ENCODE measurements around the gene PET100. TPM values are rescaled to one million over a fixed set of nuclear protein-coding genes. Genes with fewer than 3 reads are reported as not detected.

PET100 gene
- total and polyA plus RNA-seq, 12 donors = 3.7 to 655 (median 105) TPM

DNA sequence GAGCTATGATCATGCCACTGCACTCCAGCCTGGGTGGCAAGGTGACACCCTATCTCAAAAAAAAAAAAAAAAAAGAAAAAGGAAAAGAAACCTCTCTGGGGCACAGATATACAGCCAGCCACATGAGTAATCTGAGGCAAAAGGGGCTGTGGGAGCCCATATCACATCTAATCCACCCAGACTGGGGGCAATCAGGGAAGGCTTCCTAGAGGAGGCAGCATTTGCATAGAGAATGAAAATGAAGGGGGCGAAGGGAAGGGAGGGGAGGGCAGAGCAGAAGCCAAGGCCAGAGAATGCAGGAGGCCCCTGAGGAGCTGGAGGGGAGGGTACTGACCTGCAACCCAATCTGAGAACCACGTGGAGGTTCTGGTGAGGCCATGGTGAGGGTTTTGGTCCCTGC lies 20.6 kb downstream of the PET100 start:
- H3K27me3 ChIP-seq = no peaks in the 10 kb centered on the region
- intact Hi-C loops (cut with DNase I) = no loop called here
- peaks cover 0 to 5% of the 10 kb centered on the region in 2 donors for H3K4me1 ChIP-seq (replicated peaks in 1 of 2)
- no peaks in the 10 kb centered on the region for H3K9me3 ChIP-seq (replicated peaks in 1 of 3)
- no peak overlapping the region for H3K27ac ChIP-seq
- TF ChIP-seq, protein P1, sequence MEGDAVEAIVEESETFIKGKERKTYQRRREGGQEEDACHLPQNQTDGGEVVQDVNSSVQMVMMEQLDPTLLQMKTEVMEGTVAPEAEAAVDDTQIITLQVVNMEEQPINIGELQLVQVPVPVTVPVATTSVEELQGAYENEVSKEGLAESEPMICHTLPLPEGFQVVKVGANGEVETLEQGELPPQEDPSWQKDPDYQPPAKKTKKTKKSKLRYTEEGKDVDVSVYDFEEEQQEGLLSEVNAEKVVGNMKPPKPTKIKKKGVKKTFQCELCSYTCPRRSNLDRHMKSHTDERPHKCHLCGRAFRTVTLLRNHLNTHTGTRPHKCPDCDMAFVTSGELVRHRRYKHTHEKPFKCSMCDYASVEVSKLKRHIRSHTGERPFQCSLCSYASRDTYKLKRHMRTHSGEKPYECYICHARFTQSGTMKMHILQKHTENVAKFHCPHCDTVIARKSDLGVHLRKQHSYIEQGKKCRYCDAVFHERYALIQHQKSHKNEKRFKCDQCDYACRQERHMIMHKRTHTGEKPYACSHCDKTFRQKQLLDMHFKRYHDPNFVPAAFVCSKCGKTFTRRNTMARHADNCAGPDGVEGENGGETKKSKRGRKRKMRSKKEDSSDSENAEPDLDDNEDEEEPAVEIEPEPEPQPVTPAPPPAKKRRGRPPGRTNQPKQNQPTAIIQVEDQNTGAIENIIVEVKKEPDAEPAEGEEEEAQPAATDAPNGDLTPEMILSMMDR (IDR thresholded peaks at IDR 0.05) = no peak
- no peak for TF ChIP-seq POLR2A (IDR thresholded peaks at IDR 0.05)
- 41 to 52% (median 48%) methylated on average over 2 of the region's 2 CpGs for WGBS, 4 donors
- DNase-seq = no peak
- no peaks in the 10 kb centered on the region for H3K36me3 ChIP-seq (replicated peaks in 1 of 2)
- no peak overlapping the region for H3K4me3 ChIP-seq

DNA sequence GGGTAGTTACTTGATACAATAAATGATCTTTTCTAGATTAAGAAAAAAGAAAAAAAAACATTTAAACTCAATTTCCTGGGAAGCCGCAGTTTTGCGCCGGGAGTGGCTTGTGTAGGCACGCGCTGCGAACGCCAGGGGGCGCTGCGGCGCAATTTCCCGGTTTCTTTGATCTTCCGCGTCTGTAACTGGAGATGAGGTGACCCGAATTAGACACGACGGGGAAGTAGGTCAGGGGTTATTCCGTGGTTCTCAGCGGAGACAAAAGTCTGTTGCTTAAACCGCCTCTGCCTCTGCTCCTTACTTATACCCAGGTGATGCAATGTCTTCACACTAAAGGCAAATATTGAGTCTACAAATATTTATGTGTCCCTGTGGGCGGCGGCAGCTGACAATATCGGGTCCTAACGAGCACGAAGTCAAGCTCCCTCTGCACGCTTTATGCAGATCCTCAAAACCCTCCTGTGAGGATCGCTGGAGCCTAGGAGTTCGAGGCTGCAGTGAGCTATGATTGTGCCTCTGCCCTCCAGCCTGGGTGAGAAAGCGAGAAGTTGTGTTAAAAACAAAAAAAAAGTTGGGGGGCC lies 22.6 kb downstream of the PET100 start:
- Histone ChIP-seq H3K4me3 (peak overlapping the region in 2 of 4 donors; percentile 38 to 42), H3K4me1 (replicated peaks in 1 of 2) (peaks cover 0 to 5% of the 10 kb centered on the region in 2 donors), H3K27me3 (no peaks in the 10 kb centered on the region), H3K27ac (peak overlapping the region in 1 of 5 donors; percentile 10), H3K9me3 (replicated peaks in 1 of 3) (no peaks in the 10 kb centered on the region), H3K36me3 (replicated peaks in 1 of 2) (no peaks in the 10 kb centered on the region)
- intact Hi-C loops (cut with DNase I) = no loop called here
- peak; percentile 81 to 94 (median 86) for DNase-seq
- 4 to 6% (median 5%) methylated on average over 27 to 28 of the region's 28 CpGs for WGBS, 4 donors
- TF ChIP-seq POLR2A (IDR thresholded peaks at IDR 0.05) = no peak
- TF ChIP-seq, protein P1 (IDR thresholded peaks at IDR 0.05) = peak; percentile 95 to 99 (median 97)

DNA sequence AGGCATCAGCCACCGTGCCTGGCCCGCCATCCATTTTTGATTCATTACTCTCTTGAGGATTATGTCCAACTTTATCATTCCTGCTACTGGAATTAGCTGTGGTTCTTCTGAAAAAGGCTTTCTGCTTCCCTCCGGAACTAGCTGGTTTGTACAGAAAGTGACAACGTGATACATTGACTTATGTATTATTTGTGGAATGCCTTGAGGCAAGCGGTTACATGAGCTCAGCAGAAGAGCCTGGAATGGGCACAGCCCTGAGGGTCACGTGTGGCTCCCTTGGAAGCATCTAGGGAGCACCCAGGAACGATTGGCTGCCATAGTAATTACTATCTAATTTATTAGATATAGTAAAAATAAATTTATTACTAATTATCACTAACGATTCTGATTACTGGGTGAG lies 24.8 kb downstream of the PET100 start:
- Histone ChIP-seq H3K4me3 (no peak overlapping the region), H3K36me3 (replicated peaks in 1 of 2) (no peaks in the 10 kb centered on the region), H3K4me1 (replicated peaks in 1 of 2) (peaks cover 0 to 5% of the 10 kb centered on the region in 2 donors), H3K27me3 (no peaks in the 10 kb centered on the region), H3K27ac (no peak overlapping the region), H3K9me3 (replicated peaks in 1 of 3) (no peaks in the 10 kb centered on the region)
- WGBS, 4 donors = 54 to 66% (median 61%) methylated on average over 8 of the region's 8 CpGs
- no peak for TF ChIP-seq POLR2A (IDR thresholded peaks at IDR 0.05)
- TF ChIP-seq, protein P1 (IDR thresholded peaks at IDR 0.05) = no peak
- intact Hi-C loops (cut with DNase I) = no loop called here
- no peak for DNase-seq

DNA sequence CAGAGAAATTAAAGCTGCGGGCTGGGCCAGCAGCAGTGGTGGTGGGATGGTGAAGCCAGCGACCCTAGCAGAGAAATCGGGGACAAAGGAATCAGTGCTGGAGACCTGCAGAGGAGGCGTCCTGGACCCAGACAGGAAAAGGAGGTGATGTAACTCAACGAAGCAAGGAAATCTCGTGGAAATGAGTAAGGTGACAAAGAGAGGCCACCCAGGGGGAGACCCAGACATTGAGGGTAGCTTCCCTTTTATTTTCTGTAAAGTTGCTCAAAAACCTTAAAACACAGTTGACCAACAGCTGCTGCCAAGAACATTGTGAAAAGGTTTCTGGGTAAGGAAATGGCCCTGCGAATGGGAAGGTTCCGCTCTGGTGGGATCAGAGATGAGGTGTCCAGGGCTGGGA lies 26.0 kb downstream of the PET100 start:
- peaks cover 0 to 5% of the 10 kb centered on the region in 2 donors for H3K4me1 ChIP-seq (replicated peaks in 1 of 2)
- H3K36me3 ChIP-seq (replicated peaks in 1 of 2) = no peaks in the 10 kb centered on the region
- no peaks in the 10 kb centered on the region for H3K27me3 ChIP-seq
- DNase-seq = no peak
- no peak overlapping the region for H3K4me3 ChIP-seq
- WGBS, 4 donors = 63 to 72% (median 70%) methylated on average over 8 of the region's 8 CpGs
- intact Hi-C loops (cut with DNase I) = no loop called here
- TF ChIP-seq, protein P1 (IDR thresholded peaks at IDR 0.05) = no peak
- no peak for TF ChIP-seq POLR2A (IDR thresholded peaks at IDR 0.05)
- H3K27ac ChIP-seq = peak overlapping the region in 1 of 5 donors; percentile 40
- no peaks in the 10 kb centered on the region for H3K9me3 ChIP-seq (replicated peaks in 1 of 3)
